Keratinocyte (primary cell): ENCODE results near the gene CCDC102B.

ENCODE experiments used
- EZH2 ChIP-seq: IDR thresholded peaks from one replicate; pipeline ENCODE4 v1.6.1; 2012; ENCODE audit warnings: inconsistent platforms, mild to moderate bottlenecking, low read length, moderate library complexity
- TF ChIP-seq, protein P1 (sequence below), 3 experiments: IDR thresholded peaks in 1 of 3; conservative IDR thresholded peaks in 1 of 3; optimal IDR thresholded peaks in 1 of 3; 2 replicates in 2 of 3; 3 replicates in 1 of 3; pipeline versions ENCODE3 to v1.5.1; 2011; ENCODE audit warnings: low read length in 3 of 3, mild to moderate bottlenecking in 3 of 3, moderate library complexity in 2 of 3, control low read depth in 1 of 3, inconsistent platforms in 1 of 3; ENCODE audit not compliant: insufficient read depth in 2 of 3; ENCODE audit errors: extremely low read depth in 1 of 3

DNA sequence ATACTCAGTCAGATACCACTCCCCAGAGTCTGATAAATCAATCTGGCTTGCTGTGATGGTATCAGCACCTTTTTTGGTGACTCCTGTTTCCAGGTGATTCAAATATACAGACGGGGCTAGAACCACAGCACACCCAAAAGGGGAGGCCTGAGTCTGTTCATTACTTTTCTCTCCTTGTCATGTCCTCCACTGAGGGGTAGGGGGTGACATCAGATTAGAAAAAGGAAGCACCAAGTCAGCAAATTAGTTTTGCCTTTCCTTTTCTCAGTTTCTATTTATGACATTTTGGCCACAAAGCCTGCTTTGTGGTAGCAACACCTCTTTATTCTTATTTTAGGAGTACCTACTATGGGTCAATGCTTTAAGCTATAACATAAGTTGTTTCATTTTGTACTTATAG is 127.4 kb downstream of the CCDC102B start:
- TF ChIP-seq, protein P1, sequence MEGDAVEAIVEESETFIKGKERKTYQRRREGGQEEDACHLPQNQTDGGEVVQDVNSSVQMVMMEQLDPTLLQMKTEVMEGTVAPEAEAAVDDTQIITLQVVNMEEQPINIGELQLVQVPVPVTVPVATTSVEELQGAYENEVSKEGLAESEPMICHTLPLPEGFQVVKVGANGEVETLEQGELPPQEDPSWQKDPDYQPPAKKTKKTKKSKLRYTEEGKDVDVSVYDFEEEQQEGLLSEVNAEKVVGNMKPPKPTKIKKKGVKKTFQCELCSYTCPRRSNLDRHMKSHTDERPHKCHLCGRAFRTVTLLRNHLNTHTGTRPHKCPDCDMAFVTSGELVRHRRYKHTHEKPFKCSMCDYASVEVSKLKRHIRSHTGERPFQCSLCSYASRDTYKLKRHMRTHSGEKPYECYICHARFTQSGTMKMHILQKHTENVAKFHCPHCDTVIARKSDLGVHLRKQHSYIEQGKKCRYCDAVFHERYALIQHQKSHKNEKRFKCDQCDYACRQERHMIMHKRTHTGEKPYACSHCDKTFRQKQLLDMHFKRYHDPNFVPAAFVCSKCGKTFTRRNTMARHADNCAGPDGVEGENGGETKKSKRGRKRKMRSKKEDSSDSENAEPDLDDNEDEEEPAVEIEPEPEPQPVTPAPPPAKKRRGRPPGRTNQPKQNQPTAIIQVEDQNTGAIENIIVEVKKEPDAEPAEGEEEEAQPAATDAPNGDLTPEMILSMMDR (optimal IDR thresholded peaks at IDR 0.05 in 1 of 3, IDR thresholded peaks at IDR 0.05 in 1 of 3, conservative IDR thresholded peaks at IDR 0.05 in 1 of 3; ENCODE audit: extremely low read depth in 1 of 3, insufficient read depth in 2 of 3, low read length in 3 of 3): no peak
- TF ChIP-seq EZH2: no peak
